BJ (cell line): Measurements from ENCODE around the gene MMRN1. TPM values are rescaled to one million over a fixed set of nuclear protein-coding genes. Genes with fewer than 3 reads are reported as not detected.

Experiments used
- CTCF ChIA-PET: fragments of 350-600 bp; formaldehyde crosslinking; extraction: SDS; loops from one replicate; lab custom pipeline; 2021; ENCODE audit warnings: antibody characterized with exemption, inconsistent platforms; lab: Yijun Ruan, JAX
- POLR2A ChIA-PET: fragments of 300-600 bp; sonication (Branson Sonifier 250); formaldehyde crosslinking; extraction: SDS; loops from one replicate; lab custom pipeline; 2021; ENCODE audit warnings: antibody characterized with exemption; lab: Charles Lee
- DNase-seq: peaks from one replicate; pipeline ENCODE4 v3.0.0-alpha.2; 2011; ENCODE audit warnings: low read depth
- H3K27me3 ChIP-seq: 2 replicates; pipeline ENCODE4 v1.6.0; 2011; ENCODE audit warnings: low read length; ENCODE audit not compliant: control insufficient read depth, insufficient read depth
- H3K36me3 ChIP-seq: 2 replicates; pipeline ENCODE4 v1.5.1; 2011; ENCODE audit warnings: low read length; ENCODE audit not compliant: control insufficient read depth, insufficient read depth
- H3K4me3 ChIP-seq: 2 replicates; pipeline ENCODE4 v1.5.1; 2011; ENCODE audit warnings: low read depth, mild to moderate bottlenecking, control low read depth, low read length
- polyA plus RNA-seq: library from polyadenylated mRNA; depleted of rRNA; stranded (reverse); fragments of >200 nt; gene quantifications from 2 replicates; pipeline ENCODE4 v1.2.3, GENCODE V29; 2011
- TF ChIP-seq, protein P1 (sequence below): IDR thresholded peaks from 2 replicates; pipeline ENCODE4 v1.5.1; 2011; ENCODE audit warnings: low read depth, mild to moderate bottlenecking, control low read depth, inconsistent platforms, low read length, moderate library complexity; ENCODE audit not compliant: insufficient read depth

MMRN1 gene
- polyA plus RNA-seq, 1 experiment, result not detected

DNA sequence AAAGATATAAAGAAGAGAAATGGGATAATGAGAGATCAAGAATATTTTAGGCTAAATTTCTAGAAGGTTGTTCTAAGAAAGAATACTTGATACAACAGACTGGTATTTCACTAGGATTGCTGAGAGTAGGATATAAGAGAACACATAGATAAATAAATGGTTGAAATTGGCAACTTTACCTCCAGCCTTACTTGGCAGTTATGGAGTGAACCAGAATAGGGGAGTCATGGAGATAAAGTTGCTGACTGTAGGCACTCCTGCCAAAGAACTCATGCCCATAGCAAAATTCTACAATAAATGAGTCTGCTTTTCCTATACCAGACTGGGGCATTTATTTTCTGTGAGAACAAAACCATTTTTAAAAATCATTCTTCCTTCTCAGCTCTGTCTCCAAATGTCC, 26.4 kb upstream of the MMRN1 start:
- ChIA-PET POLR2A (no interaction called here), CTCF (interaction anchor here (0.6 to 3.6 kb wide), 10 partner anchors 14 to 878 kb away, joined by 3 to 21 read pairs (median 4); no protein-coding TSS in a partner anchor)
- DNase-seq, result no peak

DNA sequence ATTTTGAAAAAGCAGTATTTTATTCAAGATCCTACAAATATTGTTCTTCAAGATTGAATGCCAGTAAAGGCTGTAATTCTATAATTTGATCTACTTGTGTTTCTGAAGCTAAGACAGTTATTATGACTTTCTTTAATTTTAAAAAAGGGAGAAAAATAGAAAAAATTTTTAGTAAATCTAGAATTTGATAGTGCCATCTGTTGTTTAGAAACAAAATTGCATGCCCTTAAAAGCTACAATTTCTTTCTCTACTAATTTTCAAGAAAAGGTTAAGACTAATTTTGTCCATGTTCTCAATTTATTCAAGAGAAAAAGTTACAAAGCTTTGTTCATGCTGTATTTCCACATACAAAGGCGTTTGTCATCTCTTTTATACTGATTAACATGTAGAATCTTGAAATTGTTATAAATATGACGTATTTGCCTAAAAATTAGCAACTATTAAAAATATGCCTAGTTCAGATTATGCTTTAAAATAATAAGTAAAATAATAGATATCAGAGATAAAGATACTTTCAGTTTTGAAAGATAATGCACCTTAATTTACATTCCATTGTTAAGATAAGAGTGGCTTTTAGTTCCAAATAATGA, 25.6 kb upstream of the MMRN1 start:
- ChIA-PET POLR2A (no interaction called here), CTCF (interaction anchor here (0.6 to 3.6 kb wide), 11 partner anchors 9 to 879 kb away, joined by 3 to 21 read pairs (median 5); no protein-coding TSS in a partner anchor)
- no peaks in the 10 kb centered on the region for H3K27me3 ChIP-seq
- TF ChIP-seq, protein P1, sequence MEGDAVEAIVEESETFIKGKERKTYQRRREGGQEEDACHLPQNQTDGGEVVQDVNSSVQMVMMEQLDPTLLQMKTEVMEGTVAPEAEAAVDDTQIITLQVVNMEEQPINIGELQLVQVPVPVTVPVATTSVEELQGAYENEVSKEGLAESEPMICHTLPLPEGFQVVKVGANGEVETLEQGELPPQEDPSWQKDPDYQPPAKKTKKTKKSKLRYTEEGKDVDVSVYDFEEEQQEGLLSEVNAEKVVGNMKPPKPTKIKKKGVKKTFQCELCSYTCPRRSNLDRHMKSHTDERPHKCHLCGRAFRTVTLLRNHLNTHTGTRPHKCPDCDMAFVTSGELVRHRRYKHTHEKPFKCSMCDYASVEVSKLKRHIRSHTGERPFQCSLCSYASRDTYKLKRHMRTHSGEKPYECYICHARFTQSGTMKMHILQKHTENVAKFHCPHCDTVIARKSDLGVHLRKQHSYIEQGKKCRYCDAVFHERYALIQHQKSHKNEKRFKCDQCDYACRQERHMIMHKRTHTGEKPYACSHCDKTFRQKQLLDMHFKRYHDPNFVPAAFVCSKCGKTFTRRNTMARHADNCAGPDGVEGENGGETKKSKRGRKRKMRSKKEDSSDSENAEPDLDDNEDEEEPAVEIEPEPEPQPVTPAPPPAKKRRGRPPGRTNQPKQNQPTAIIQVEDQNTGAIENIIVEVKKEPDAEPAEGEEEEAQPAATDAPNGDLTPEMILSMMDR, result peak; percentile 42
- no peaks in the 10 kb centered on the region for H3K36me3 ChIP-seq
- no peak for DNase-seq
- no peak overlapping the region for H3K4me3 ChIP-seq

More for the DNA sequence above, 26.4 kb upstream of the MMRN1 start:
- TF ChIP-seq, protein P1, result no peak
- Histone ChIP-seq H3K27me3 (no peaks in the 10 kb centered on the region), H3K4me3 (no peak overlapping the region), H3K36me3 (no peaks in the 10 kb centered on the region)

DNA sequence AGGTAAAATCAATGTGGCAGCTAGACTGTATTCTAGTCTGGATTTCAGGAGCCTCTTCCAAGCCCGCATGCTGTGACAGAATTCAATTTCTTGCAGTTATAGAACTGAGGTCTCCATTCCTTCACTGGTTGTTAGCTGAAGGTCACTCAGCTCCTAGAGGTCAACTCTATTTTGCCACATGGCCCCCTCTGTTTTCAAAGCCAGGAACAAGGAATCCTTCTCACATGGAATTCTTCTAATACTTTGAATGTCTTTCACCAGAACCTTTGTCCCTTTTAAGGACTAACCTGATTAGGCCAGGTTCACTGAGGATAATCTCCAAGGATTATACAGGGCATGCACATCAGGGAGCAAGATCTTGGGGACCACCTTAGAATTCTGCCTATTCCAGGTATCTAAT, 23.4 kb upstream of the MMRN1 start:
- Histone ChIP-seq H3K4me3 (no peak overlapping the region), H3K27me3 (no peaks in the 10 kb centered on the region), H3K36me3 (no peaks in the 10 kb centered on the region)
- TF ChIP-seq, protein P1, result no peak
- ChIA-PET CTCF (interaction anchor here (0.7 to 3.6 kb wide), 2 partner anchors 212 to 214 kb away, joined by 3 to 19 read pairs; no protein-coding TSS in a partner anchor), POLR2A (no interaction called here)
- no peak for DNase-seq

DNA sequence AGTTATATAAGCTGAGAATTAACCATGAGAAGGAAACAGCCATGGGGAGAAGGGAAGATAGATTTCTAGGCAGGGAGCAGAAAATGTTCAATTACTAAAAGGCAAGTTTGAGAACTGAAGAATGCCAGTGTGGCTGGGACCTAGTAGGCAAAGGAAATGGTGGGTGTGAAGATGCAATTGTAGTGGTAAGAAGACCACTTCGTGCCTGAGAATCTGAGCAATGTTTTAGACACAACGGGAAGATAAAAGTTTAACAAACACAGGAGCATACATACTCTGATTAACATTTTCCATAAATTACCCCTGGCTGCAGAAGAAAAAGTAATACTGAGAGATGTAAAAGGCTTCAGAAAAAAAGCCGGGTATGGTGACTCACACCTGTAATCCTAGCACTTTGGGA, 18.1 kb upstream of the MMRN1 start:
- CTCF ChIA-PET, result interaction anchor here (1.4 kb wide), 1 partner anchor 219 kb away, joined by 6 read pairs; no protein-coding TSS in a partner anchor

DNA sequence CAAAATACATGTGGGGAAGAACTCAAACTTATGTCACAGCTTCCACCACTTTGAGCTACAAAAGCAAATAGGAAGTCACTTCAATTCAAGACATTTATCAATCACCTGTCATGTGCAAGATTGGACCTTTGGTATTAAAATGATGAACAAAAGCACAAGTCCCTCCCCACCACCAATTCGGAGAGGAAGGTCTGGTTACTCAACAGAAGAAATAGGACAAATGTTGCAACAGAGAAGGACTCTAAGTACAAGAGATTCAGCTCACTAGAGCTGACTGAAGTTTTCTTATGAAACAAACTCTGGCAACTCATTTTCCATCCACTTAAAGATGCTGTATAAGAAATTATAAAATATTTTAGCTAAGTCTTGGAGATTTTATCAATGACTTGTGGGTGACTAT, 16.0 kb upstream of the MMRN1 start:
- Histone ChIP-seq H3K4me3 (no peak overlapping the region), H3K36me3 (no peaks in the 10 kb centered on the region), H3K27me3 (no peaks in the 10 kb centered on the region)
- POLR2A ChIA-PET, result no interaction called here
- TF ChIP-seq, protein P1, result no peak
- no peak for DNase-seq
- CTCF ChIA-PET, result interaction anchor here (0.7 to 1.8 kb wide), 6 partner anchors 10 to 393 kb away, joined by 3 to 5 read pairs (median 4); no protein-coding TSS in a partner anchor

More for the DNA sequence above, 18.1 kb upstream of the MMRN1 start:
- Histone ChIP-seq H3K4me3 (no peak overlapping the region), H3K27me3 (no peaks in the 10 kb centered on the region), H3K36me3 (no peaks in the 10 kb centered on the region)
- TF ChIP-seq, protein P1, result no peak
- POLR2A ChIA-PET, result no interaction called here
- no peak for DNase-seq
